ENCODE data around the gene DMAP1.

The DMAP1 gene

GRCh38 chr1:44229435-44230167, 16.3 kb downstream of the DMAP1 start:
- Histone ChIP-seq H3K4me1 (ENCODE audit: low read length) (no peaks in the 10 kb centered on the region), H2AFZ (ENCODE audit: low read depth, low read length) (no peak overlapping the region), H3K27ac (ENCODE audit: low read length) (no peak overlapping the region), H3K36me3 (replicated peaks; ENCODE audit: low read depth, low read length) (no peaks in the 10 kb centered on the region), H4K20me1 (ENCODE audit: insufficient read depth, low read length) (no peaks in the 10 kb centered on the region), H3K27me3 (ENCODE audit: low read depth, low read length) (no peaks in the 10 kb centered on the region), H3K4me3 (ENCODE audit: low read length) (no peak overlapping the region), H3K79me2 (ENCODE audit: low read length) (no peaks in the 10 kb centered on the region), H3K4me2 (ENCODE audit: low read length) (no peak overlapping the region), H3K9ac (ENCODE audit: low read length) (no peak overlapping the region), H3K9me3 (ENCODE audit: insufficient read depth, low read length) (no peaks in the 10 kb centered on the region)
- TF ChIP-seq CTCF (IDR thresholded peaks at IDR 0.05; ENCODE audit: low read depth, low read length) (no peak), EZH2phosphoT487 (IDR thresholded peaks at IDR 0.05; ENCODE audit: low read depth) (no peak)

GRCh38 chr1:44230796-44231195, 17.5 kb downstream of the DMAP1 start:
- H3K79me2 ChIP-seq (ENCODE audit: low read length), result no peaks in the 10 kb centered on the region
- no peak overlapping the region for H3K27ac ChIP-seq (ENCODE audit: low read length)
- no peaks in the 10 kb centered on the region for H3K4me1 ChIP-seq (ENCODE audit: low read length)
- H3K27me3 ChIP-seq (ENCODE audit: low read depth, low read length), result no peaks in the 10 kb centered on the region
- no peak overlapping the region for H2AFZ ChIP-seq (ENCODE audit: low read depth, low read length)
- no peak overlapping the region for H3K9ac ChIP-seq (ENCODE audit: low read length)
- no peak overlapping the region for H3K4me3 ChIP-seq (ENCODE audit: low read length)
- no peaks in the 10 kb centered on the region for H4K20me1 ChIP-seq (ENCODE audit: insufficient read depth, low read length)
- no peaks in the 10 kb centered on the region for H3K36me3 ChIP-seq (replicated peaks; ENCODE audit: low read depth, low read length)
- H3K4me2 ChIP-seq (ENCODE audit: low read length), result no peak overlapping the region
- H3K9me3 ChIP-seq (ENCODE audit: insufficient read depth, low read length), result no peaks in the 10 kb centered on the region
- TF ChIP-seq CTCF (IDR thresholded peaks at IDR 0.05; ENCODE audit: low read depth, low read length) (no peak), EZH2phosphoT487 (IDR thresholded peaks at IDR 0.05; ENCODE audit: low read depth) (no peak)

GRCh38 chr1:44233593-44233992, 20.3 kb downstream of the DMAP1 start:
- Histone ChIP-seq H3K27ac (ENCODE audit: low read length) (no peak overlapping the region), H2AFZ (ENCODE audit: low read depth, low read length) (no peak overlapping the region), H3K4me2 (ENCODE audit: low read length) (no peak overlapping the region), H3K36me3 (replicated peaks; ENCODE audit: low read depth, low read length) (no peaks in the 10 kb centered on the region), H3K4me1 (ENCODE audit: low read length) (no peaks in the 10 kb centered on the region), H3K79me2 (ENCODE audit: low read length) (no peaks in the 10 kb centered on the region), H3K9me3 (ENCODE audit: insufficient read depth, low read length) (no peaks in the 10 kb centered on the region), H3K4me3 (ENCODE audit: low read length) (no peak overlapping the region), H4K20me1 (ENCODE audit: insufficient read depth, low read length) (no peaks in the 10 kb centered on the region), H3K9ac (ENCODE audit: low read length) (no peak overlapping the region), H3K27me3 (ENCODE audit: low read depth, low read length) (no peaks in the 10 kb centered on the region)
- TF ChIP-seq EZH2phosphoT487 (IDR thresholded peaks at IDR 0.05; ENCODE audit: low read depth), result no peak
- TF ChIP-seq CTCF (IDR thresholded peaks at IDR 0.05; ENCODE audit: low read depth, low read length), result no peak

GRCh38 chr1:44235808-44236207, 22.5 kb downstream of the DMAP1 start:
- Histone ChIP-seq H3K79me2 (ENCODE audit: low read length) (no peaks in the 10 kb centered on the region), H3K4me2 (ENCODE audit: low read length) (no peak overlapping the region), H3K4me1 (ENCODE audit: low read length) (no peaks in the 10 kb centered on the region), H3K27me3 (ENCODE audit: low read depth, low read length) (no peaks in the 10 kb centered on the region), H4K20me1 (ENCODE audit: insufficient read depth, low read length) (no peaks in the 10 kb centered on the region), H3K36me3 (replicated peaks; ENCODE audit: low read depth, low read length) (no peaks in the 10 kb centered on the region), H3K27ac (ENCODE audit: low read length) (no peak overlapping the region), H2AFZ (ENCODE audit: low read depth, low read length) (no peak overlapping the region), H3K9ac (ENCODE audit: low read length) (no peak overlapping the region), H3K4me3 (ENCODE audit: low read length) (no peak overlapping the region), H3K9me3 (ENCODE audit: insufficient read depth, low read length) (no peaks in the 10 kb centered on the region)
- TF ChIP-seq CTCF (IDR thresholded peaks at IDR 0.05; ENCODE audit: low read depth, low read length) (no peak), EZH2phosphoT487 (IDR thresholded peaks at IDR 0.05; ENCODE audit: low read depth) (no peak)

All from OCI-LY3 (cell line).